ENCODE measurements around the gene KCNQ2.

The KCNQ2 gene

DNA sequence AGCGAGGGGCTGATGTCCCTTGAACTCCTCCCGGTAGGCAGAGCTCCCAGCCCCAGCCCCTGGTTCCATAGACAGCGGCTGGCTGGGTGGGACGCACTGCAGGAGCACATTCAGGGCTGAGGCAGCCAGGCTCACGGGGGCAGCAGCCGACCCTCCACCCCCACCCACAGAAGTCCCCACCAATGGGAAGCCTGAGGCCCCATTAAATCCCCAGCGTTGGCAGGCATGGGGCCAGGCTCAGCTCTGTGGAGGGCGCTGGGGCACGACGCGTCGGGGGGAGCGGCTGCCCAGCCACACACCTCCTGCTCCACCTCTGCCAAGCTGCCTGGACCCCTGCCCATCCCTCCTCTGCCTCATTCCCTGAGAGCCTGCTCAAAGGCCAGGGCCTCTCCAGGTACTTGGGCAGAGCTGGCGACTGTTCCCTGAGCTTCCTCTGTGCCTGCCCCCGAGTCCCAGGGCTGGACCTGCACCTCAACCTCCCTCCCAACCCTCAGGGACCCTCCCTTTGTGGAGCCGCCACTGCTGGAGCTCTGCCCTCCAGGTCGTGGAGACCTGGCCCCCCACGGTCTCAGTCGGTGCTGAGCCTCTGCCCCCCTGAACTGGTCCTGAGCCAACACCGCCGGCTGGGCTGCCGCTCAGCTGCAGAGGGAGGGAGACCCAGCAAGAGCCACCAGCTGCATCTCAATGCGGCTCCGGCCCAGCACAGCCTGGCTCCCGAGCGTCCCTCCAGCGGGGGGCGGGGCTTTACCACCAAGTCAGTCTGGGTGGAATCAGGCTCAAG lies 120.5 kb downstream of the KCNQ2 start:
- peak; percentile 25 for DNase-seq

DNA sequence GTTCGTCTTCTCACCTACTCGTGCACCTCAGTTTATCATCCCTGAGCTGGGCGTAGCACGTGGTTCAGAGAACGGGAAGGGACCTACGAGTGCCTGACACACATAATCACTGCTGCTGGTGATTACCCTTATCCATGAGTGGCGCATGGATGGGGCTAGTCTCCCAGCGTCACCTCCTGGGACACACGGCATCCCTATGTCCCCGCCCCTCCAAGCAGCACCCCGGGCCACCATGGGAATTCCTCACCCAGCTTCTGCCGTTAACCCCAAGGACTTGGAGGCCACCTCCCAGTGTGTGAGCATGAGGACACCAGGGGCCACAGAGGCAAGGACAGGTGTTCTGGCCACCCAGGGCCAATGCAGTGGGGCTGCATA lies 121.1 kb downstream of the KCNQ2 start:
- no peak for DNase-seq

DNA sequence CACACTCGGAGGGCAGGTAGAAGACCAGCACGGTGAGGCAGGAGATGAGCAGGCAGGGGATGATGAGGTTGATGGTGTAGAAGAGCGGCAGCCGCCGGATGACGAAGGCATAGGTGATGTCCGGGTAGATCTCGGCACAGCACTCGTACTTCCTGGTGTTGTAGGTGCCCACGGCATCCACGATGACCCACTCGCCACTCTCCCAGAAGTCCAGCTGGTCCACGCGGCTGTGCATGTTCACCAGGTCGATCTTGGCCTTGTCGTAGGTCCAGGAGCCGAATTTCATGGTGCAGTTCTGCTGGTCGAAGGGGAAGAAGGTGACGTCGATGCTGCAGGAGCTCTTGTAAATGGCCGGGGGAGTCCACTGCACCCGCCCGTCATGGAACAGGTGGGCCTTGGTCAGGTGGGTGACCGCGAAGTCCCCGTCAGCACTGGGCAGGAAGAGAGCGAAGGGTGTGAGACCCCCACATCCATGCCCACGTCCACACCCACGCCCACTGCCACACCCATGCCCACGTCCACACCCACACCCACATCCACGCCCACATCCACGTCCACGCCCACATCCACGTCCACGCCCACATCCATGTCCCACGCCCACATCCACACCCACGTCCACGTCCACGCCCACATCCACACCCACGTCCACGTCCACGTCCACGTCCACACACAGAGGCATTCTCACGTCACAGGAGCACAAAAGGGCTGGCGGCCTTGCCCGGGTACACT lies 121.7 kb downstream of the KCNQ2 start:
- no peak for DNase-seq
